Hepatocyte (in vitro differentiated cells): ENCODE measurements around the gene ACADVL.

Experiments
- CTCF ChIP-seq: fragments of 200-600 bp; sonication (generic); IDR thresholded peaks from 2 replicates; pipeline ENCODE4 v1.5.1; 2016; ENCODE audit warnings: antibody characterized with exemption, mild to moderate bottlenecking; ENCODE audit not compliant: poor library complexity
- EZH2 ChIP-seq: fragments of 200-600 bp; sonication (generic); IDR thresholded peaks from 2 replicates; pipeline ENCODE4 v1.6.1; 2016; ENCODE audit warnings: antibody characterized with exemption, mild to moderate bottlenecking, borderline replicate concordance
- EZH2phosphoT487 ChIP-seq: fragments of 200-600 bp; sonication (generic); IDR thresholded peaks from one replicate; pipeline ENCODE4 v1.6.1; 2018; ENCODE audit warnings: antibody characterized with exemption, mild to moderate bottlenecking, low read depth, moderate library complexity; ENCODE audit not compliant: unreplicated experiment, severe bottlenecking

- TF ChIP-seq CTCF (no peak), EZH2 (no peak), EZH2phosphoT487 (no peak)
Measured at GRCh38 chr17:7246779-7247178, 27.0 kb downstream of the ACADVL start.
